OCI-LY7 (cell line): ENCODE results near the gene ACAP1. TPM values are rescaled to one million over a fixed set of nuclear protein-coding genes. Genes with fewer than 3 reads are reported as not detected.
A peak's percentile ranks its signal among the peaks of the same experiment; 100 is the strongest.

Experiments
- BruUV-seq: library from RNA; stranded (reverse); fragments of 400-500 nt; replicated peaks from 2 replicates; lab custom pipeline; 2021; lab: Mats Ljungman, UMichigan
- CTCF ChIA-PET: fragments of 300-600 bp; sonication (Branson Sonifier 250); formaldehyde crosslinking; loops from one replicate; lab custom pipeline; 2022; ENCODE audit warnings: antibody characterized with exemption; ENCODE audit not compliant: unreplicated experiment; lab: Charles Lee
- POLR2A ChIA-PET: fragments of 300-600 bp; sonication (Branson Sonifier 250); formaldehyde crosslinking; loops from one replicate; lab custom pipeline; 2022; ENCODE audit warnings: antibody characterized with exemption; lab: Charles Lee
- DNase-seq: peaks from one replicate; pipeline ENCODE4 v3.0.0-alpha.2; 2015; ENCODE audit warnings: low spot score
- H2AFZ ChIP-seq: fragments of 200-600 bp; sonication (generic), shearing (Covaris generic); 2 replicates; pipeline ENCODE4 v1.6.1; 2014; ENCODE audit warnings: mild to moderate bottlenecking, antibody characterized with exemption, low read length, moderate library complexity
- H3K27ac ChIP-seq: fragments of 200-600 bp; sonication (generic); 2 replicates; pipeline ENCODE4 v1.5.1; 2014; ENCODE audit warnings: mixed run types, low read depth, mild to moderate bottlenecking, moderate library complexity, low read length, inconsistent platforms; ENCODE audit not compliant: poor library complexity, severe bottlenecking
- H3K36me3 ChIP-seq: fragments of 200-600 bp; sonication (generic); 2 replicates; pipeline ENCODE4 v1.6.1; 2014; ENCODE audit warnings: mild to moderate bottlenecking, antibody characterized with exemption, low read length, moderate library complexity, mixed read lengths; ENCODE audit not compliant: insufficient read depth
- H3K4me1 ChIP-seq: fragments of 200-600 bp; sonication (generic); 2 replicates; pipeline ENCODE4 v1.5.1; 2014; ENCODE audit warnings: mild to moderate bottlenecking, low read length; ENCODE audit not compliant: insufficient read depth, poor library complexity, severe bottlenecking
- H3K4me2 ChIP-seq: fragments of 200-600 bp; sonication (generic); 2 replicates; pipeline ENCODE4 v1.6.1; 2014; ENCODE audit warnings: mild to moderate bottlenecking, low read length
- H3K4me3 ChIP-seq: fragments of 200-600 bp; sonication (generic); 2 replicates; pipeline ENCODE4 v1.5.1; 2014; ENCODE audit warnings: mild to moderate bottlenecking, low read depth, low read length; ENCODE audit not compliant: poor library complexity, severe bottlenecking
- H3K79me2 ChIP-seq: fragments of 200-600 bp; sonication (generic); 2 replicates; pipeline ENCODE4 v1.6.1; 2016; ENCODE audit warnings: low read depth, mild to moderate bottlenecking, low read length, moderate library complexity, mixed read lengths; ENCODE audit not compliant: insufficient read depth
- H3K9me2 ChIP-seq: fragments of 200-600 bp; sonication (generic); 2 replicates; pipeline ENCODE4 v1.6.1; 2016; ENCODE audit warnings: mild to moderate bottlenecking, low read length, mixed read lengths; ENCODE audit not compliant: insufficient read depth
- H3K9me3 ChIP-seq: fragments of 200-600 bp; sonication (generic); 2 replicates; pipeline ENCODE4 v1.6.1; 2014; ENCODE audit warnings: mild to moderate bottlenecking, mixed run types, low read length, mixed read lengths
- H4K20me1 ChIP-seq: fragments of 200-600 bp; sonication (generic); 2 replicates; pipeline ENCODE4 v1.6.1; 2014; ENCODE audit warnings: mild to moderate bottlenecking, antibody characterized with exemption, low read length, moderate library complexity, mixed read lengths; ENCODE audit not compliant: insufficient read depth
- CTCF ChIP-seq: fragments of 200-600 bp; sonication (generic); conservative IDR thresholded peaks from 2 replicates; pipeline ENCODE4 v1.5.1; 2014; ENCODE audit warnings: mild to moderate bottlenecking, antibody characterized with exemption, low read length, moderate library complexity, mixed read lengths
- EZH2phosphoT487 ChIP-seq: fragments of 200-600 bp; sonication (generic); IDR thresholded peaks from 2 replicates; pipeline ENCODE4 v1.6.1; 2018; ENCODE audit warnings: low read depth, borderline replicate concordance, mild to moderate bottlenecking, mixed run types, antibody characterized with exemption, low read length, moderate library complexity, mixed read lengths
- intact Hi-C: fragments of 100-400 bp; cut with micrococcal nuclease; formaldehyde crosslinking; loops from one replicate; pipeline ENCODE4 v1.10.0; 2022; ENCODE audit not compliant: unreplicated experiment
- total RNA-seq, 2 experiments: library from RNA; depleted of rRNA in 1 of 2; stranded (reverse); fragments of >200 nt in 1 of 2; shearing (Covaris generic) in 1 of 2; gene quantifications; 2 replicates each; pipeline ENCODE4 v1.2.3, GENCODE V29; 2014 to 2022

ACAP1 gene
- total RNA-seq, 2 experiments from 2014 or later, result 117 to 259 TPM

GRCh38 chr17:7314719-7315569 is 21.4 kb upstream of the ACAP1 start, which contains the start of gene GPS2:
Gene GPS2, minus strand, starts transcription at chr17:7315360. Its CDS starts 308 bp downstream, at chr17:7315052.
- TF ChIP-seq EZH2phosphoT487, result no peak
- no peak for TF ChIP-seq CTCF
- peaks cover 15% of the 10 kb centered on the region for H4K20me1 ChIP-seq
- ChIA-PET POLR2A (interaction anchor here (0.8 to 2.6 kb wide), 4 partner anchors 15 to 89 kb away, joined by 4 to 12 read pairs (median 8); partner anchors contain the start of genes ACAP1, NEURL4 and TMEM256), CTCF (no interaction called here)
- H3K36me3 ChIP-seq, result peaks cover 82% of the 10 kb centered on the region
- no peaks in the 10 kb centered on the region for H3K9me3 ChIP-seq
- peaks cover 47% of the 10 kb centered on the region for H3K4me1 ChIP-seq
- intact Hi-C loops, result loop anchor here (5.0 kb wide), 1 partner anchor 37 kb away; the partner anchor contains the start of gene KCTD11
- peak; percentile 91 for DNase-seq
- H3K4me3 ChIP-seq, result peak within 1 kb of the TSS; percentile 95
- H3K4me2 ChIP-seq, result peak within 1 kb of the TSS; percentile 96
- H3K79me2 ChIP-seq, result peaks cover 27% of the 10 kb centered on the region
- peak within 1 kb of the TSS; percentile 79 for H3K27ac ChIP-seq
- H2AFZ ChIP-seq, result no peak within 1 kb of the TSS; the same call in 1 of the 2 replicates
- no peaks in the 10 kb centered on the region for H3K9me2 ChIP-seq
- no TSS peak for BruUV-seq

DNA sequence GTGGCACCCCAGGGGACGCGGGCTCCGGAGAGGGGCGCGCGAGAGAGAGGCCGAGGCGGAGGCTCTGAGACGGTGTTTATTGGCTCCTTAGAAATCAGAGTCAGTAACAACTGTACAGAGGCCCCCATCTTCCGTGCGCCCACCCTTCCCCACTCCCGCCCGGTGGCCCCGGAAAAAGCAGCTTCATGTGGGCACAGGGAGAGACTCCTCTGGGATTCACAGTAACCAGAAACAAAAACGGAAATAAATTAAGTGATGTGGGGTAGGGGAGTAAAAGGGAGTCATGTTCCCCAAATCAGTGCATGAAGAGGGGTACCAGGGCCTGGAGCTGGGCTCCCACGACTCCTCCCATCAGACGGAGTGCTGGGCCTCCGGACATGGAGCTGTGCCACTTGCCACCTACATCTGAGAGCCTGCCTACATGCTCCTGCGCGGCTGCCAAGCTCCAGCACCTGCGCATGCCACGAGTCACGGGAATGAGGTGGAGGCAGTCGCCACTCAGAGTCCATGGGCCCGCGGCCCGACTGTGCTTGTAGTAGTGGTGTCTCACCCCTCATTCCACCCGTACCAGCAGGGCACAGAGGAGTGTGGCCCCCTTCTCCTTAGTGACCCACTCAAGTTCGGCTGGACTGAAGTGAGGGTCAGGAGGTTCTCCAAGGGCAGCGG is 20.6 kb upstream of the ACAP1 start:
- no peak overlapping the region; the same call in 1 of the 2 replicates for H2AFZ ChIP-seq
- peak overlapping the region; percentile 96 for H3K4me2 ChIP-seq
- ChIA-PET POLR2A (interaction anchor here (0.8 to 1.7 kb wide), 3 partner anchors 15 to 88 kb away, joined by 4 to 10 read pairs (median 6); partner anchors contain the start of genes ACAP1 and TMEM256), CTCF (interaction anchor here (0.5 kb wide), 1 partner anchor 109 kb away, joined by 4 read pairs; the partner anchor contains the start of gene SPEM2)
- H3K4me1 ChIP-seq, result peaks cover 40% of the 10 kb centered on the region
- peaks cover 19% of the 10 kb centered on the region for H3K79me2 ChIP-seq
- DNase-seq, result no peak
- peaks cover 7% of the 10 kb centered on the region for H4K20me1 ChIP-seq
- H3K9me2 ChIP-seq, result no peaks in the 10 kb centered on the region
- intact Hi-C loops, result loop anchor here (5.0 kb wide), 1 partner anchor 37 kb away; the partner anchor contains the start of gene KCTD11
- peaks cover 82% of the 10 kb centered on the region for H3K36me3 ChIP-seq
- H3K9me3 ChIP-seq, result no peaks in the 10 kb centered on the region
- peak overlapping the region; percentile 79 for H3K27ac ChIP-seq
- H3K4me3 ChIP-seq, result peak overlapping the region; percentile 95
- no TSS peak for BruUV-seq
- no peak for TF ChIP-seq EZH2phosphoT487
- no peak for TF ChIP-seq CTCF
